Measurements from ENCODE around the gene NFKB1.
"Not testable (repeated sequence)": the region's sequence is repeated elsewhere in the genome, so short reads cannot be mapped to it uniquely, and the experiment has no call there.

Gene NFKB1

GRCh38 chr4:102599455-102599854, 98.3 kb downstream of the NFKB1 start:
- DNase-seq (ENCODE audit: low spot score) = no peak

DNA sequence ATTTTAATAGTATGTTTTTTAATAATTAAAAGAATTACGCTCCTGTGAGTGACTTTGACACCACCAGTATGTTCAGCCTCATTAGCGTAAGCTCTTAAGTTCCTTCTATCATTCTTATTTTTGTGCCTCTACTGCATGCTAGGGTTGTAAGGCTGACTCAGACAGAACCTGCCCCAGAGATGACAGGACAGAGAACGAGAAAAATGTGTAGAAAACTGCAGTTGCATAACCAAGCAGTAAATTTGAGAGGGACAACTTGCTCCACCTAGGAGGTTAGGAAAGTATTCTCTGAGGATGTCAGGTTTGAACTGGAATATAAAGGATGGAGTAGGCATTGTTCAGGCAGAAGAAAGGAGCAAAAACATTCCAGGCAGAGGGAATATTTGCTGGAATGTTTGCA, 98.7 kb downstream of the NFKB1 start:
- no peak for DNase-seq (ENCODE audit: low spot score)

GRCh38 chr4:102600689-102601088, 99.5 kb downstream of the NFKB1 start:
- DNase-seq (ENCODE audit: low spot score) = no peak

GRCh38 chr4:102601586-102602227, 100.5 kb downstream of the NFKB1 start:
- DNase-seq (ENCODE audit: low spot score) = no peak

- DNase-seq (ENCODE audit: low spot score) = no peak
Observed at GRCh38 chr4:102604222-102604940, 103.2 kb downstream of the NFKB1 start.

DNA sequence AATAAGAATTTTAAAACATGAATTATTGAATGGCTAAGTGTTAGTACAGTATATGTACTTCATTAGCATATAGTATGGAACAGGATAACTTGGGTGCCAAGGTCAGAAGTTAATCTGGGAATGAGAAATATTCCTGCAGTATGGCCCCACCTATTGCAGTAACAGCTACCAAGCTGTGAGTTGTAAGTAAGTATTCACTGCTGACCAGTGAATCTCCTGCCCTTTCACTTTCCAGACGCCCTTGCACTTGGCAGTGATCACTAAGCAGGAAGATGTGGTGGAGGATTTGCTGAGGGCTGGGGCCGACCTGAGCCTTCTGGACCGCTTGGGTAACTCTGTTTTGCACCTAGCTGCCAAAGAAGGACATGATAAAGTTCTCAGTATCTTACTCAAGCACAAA, 105.1 kb downstream of the NFKB1 start:
- no peak for DNase-seq (ENCODE audit: low spot score)

GRCh38 chr4:102606846-102607450, 105.8 kb downstream of the NFKB1 start:
- no peak for DNase-seq (ENCODE audit: low spot score)

- no peak for DNase-seq (ENCODE audit: low spot score)
Observed at GRCh38 chr4:102608190-102608589, 107.0 kb downstream of the NFKB1 start.

DNA sequence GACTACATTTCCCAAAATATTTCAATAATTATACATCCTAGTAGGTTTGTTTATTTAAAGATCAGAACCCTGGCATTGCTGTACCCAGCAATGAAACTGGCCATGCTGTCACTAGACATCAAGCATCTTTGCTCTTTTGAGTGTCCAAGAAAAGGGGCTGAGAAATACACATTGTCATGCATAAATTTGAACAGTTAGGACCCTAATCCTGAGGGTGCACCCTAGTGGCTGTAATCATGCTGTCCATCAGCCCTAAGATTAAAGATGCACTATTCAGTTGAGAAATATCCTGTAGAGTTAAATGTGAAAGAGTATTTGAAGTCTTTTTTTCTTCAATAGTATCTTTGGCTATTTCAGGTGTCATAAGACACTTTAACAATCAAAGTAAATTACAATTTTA, 108.8 kb downstream of the NFKB1 start:
- DNase-seq (ENCODE audit: low spot score) = no peak

- no peak for DNase-seq (ENCODE audit: low spot score)
Observed at GRCh38 chr4:102610476-102610875, 109.3 kb downstream of the NFKB1 start.

- no peak for DNase-seq (ENCODE audit: low spot score)
Observed at GRCh38 chr4:102612210-102612609, 111.1 kb downstream of the NFKB1 start.

DNA sequence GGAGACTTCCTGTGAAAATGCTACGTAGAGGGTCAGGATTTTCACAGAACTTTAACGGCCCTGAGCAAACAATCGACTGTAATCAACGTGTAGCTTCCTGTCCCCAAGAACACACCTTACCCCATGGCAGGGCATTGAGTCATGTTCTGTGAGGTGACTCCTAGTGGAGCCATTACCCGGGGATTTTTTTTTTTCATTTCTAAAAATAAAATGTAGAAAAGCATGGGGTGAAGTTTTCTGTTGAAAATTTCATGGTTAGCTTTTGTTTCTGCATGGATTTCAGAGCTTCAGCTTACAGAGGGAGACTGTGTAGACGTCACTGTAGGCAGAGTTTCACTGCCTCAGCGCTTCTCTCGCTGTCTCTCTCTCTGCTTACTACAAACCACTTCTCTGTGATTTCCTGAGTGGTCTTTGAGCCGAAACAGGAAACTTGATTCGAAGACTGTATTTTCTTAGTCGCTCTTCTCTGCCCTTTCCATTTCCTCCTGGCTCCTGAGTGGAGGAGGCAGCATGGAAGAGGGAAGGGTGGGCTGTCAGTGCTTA, 111.7 kb downstream of the NFKB1 start:
- no peak for DNase-seq (ENCODE audit: low spot score)

DNA sequence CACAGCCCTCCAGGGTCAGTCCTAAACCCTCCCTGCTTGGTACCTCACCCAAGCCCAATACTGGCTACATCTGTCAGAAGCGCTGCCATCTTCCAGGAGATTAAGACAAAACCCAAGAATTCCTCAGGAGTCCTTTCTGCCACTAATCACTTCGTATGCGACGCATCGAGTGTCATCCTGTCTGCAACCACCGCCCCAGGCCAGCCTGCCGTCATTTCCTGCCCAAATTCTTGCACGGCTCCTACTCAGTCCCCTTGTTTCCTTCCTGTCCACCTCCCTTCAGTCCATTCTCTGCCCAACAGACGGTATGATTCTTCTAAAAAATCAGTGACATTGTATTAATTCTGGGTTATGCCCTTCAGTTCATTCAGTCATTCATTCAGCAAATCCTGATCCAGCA, 113.6 kb downstream of the NFKB1 start:
- no peak for DNase-seq (ENCODE audit: low spot score)

GRCh38 chr4:102616636-102617035, 115.5 kb downstream of the NFKB1 start:
- no peak for DNase-seq (ENCODE audit: low spot score)

DNA sequence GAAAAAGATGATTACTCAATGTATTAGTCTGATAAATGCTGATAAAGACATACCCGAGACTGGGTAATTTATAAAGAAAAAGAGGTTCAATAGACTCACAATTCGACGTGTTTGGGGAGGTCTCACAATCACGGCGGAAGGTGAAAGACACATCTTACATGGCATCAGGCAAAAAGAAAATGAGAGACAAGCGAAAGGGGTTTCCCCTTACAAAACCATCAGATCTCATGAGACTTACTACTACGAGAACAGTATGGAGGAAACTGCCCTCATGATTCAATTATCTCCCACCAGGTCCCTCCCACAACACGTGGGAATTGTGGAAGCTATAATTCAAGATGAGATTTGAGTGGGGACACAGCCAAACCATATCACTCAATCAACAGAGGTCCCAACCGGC, 117.9 kb downstream of the NFKB1 start:
- not testable (repeated sequence) for DNase-seq (ENCODE audit: low spot score)

DNA sequence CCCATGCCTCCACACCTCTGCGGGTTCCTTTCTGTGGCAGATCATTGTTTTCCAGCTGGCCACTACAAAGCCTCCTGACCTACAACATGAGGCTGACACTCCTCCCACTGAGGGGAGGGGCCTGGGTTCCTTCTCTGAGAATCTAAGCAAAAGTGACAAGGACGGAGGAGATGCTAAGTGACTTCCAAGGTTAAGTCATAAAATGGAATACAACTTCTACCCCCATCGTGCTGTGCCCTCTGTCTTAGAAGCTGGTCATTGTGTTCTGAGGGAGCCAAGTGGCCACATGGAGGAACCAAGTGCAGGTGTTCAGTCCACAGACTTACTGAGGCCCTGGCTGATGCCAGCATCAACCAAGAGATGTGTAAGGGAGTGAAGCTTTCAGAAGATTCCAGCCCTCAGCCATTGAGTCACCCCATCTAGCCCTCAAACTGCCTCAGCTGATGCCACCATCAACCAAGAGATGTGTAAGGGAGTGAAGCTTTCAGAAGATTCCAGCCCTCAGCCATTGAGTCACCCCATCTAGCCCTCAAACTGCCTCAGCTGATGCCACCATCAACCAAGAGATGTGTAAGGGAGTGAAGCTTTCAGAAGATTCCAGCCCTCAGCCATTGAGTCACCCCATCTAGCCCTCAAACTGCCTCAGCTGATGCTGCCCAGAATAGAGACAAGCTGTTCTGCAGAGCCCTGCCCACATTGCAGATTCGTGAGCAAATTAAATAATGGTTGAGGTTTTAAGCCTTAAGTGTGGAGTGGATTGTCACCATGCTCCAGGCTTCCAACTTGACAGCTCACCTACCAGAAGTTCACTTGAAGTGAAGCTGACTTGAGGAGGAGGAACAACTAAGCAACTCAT, 118.8 kb downstream of the NFKB1 start:
- DNase-seq (ENCODE audit: low spot score) = not testable (repeated sequence)

GRCh38 chr4:102620697-102621497, 119.7 kb downstream of the NFKB1 start:
- DNase-seq (ENCODE audit: low spot score) = peak; percentile 83

DNA sequence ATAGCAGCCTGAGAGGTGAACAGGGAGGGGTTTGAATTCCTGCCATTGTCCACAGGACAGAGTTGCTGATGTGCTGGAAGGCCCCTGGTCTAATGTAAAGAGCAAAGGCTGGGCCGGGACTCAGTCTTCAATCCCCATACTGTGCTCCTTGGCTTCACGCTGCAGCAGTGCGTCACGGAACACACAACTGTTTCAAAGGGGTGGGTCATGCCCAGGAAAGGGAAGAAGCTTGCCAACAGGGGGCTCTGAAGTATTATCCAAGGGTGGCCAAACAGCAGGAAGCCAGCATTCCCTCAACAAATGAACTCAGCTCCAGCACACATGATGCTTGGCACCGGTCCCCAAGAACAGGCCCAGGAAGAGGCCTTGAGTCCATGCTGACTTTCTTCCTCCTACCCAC, 122.5 kb downstream of the NFKB1 start:
- peak; percentile 21 for DNase-seq (ENCODE audit: low spot score)

- DNase-seq (ENCODE audit: low spot score) = no peak
Observed at GRCh38 chr4:102624505-102624904, 123.3 kb downstream of the NFKB1 start.

- DNase-seq (ENCODE audit: low spot score) = no peak
Observed at GRCh38 chr4:102625232-102625930, 124.2 kb downstream of the NFKB1 start.

Measured in LoVo (cell line).